ENCODE measurements around the gene MYO1E.

DNA sequence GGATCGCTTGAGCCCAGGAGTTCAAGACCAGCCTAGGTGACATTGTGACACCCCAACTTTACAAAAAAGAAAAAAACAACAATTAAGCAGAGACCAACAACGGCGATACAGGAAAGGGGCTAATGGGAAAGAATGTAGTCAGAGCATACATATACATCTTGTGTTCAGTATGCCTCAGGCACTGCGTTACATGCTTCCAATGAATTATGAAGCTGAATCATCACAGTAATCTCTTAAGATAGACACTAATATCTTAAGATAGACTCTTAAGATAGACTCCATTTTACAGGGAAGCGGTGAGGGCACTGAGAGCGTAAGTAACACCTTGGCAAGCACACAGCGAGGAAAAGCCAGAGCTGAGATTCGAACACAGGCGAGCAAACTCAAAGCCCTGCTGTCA is 172.1 kb downstream of the MYO1E start:
- TF ChIP-seq, protein P1, sequence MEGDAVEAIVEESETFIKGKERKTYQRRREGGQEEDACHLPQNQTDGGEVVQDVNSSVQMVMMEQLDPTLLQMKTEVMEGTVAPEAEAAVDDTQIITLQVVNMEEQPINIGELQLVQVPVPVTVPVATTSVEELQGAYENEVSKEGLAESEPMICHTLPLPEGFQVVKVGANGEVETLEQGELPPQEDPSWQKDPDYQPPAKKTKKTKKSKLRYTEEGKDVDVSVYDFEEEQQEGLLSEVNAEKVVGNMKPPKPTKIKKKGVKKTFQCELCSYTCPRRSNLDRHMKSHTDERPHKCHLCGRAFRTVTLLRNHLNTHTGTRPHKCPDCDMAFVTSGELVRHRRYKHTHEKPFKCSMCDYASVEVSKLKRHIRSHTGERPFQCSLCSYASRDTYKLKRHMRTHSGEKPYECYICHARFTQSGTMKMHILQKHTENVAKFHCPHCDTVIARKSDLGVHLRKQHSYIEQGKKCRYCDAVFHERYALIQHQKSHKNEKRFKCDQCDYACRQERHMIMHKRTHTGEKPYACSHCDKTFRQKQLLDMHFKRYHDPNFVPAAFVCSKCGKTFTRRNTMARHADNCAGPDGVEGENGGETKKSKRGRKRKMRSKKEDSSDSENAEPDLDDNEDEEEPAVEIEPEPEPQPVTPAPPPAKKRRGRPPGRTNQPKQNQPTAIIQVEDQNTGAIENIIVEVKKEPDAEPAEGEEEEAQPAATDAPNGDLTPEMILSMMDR (IDR thresholded peaks at IDR 0.05) = no peak
- no peak for TF ChIP-seq POLR2A (IDR thresholded peaks at IDR 0.05)

Measured in transverse colon (tissue), 3 donors.